Bronchial epithelial cell (primary cell): ENCODE measurements around the gene FAM53B. TPM values are rescaled to one million over a fixed set of nuclear protein-coding genes. Genes with fewer than 3 reads are reported as not detected.
"Not testable (repeated sequence)": the region's sequence is repeated elsewhere in the genome, so short reads cannot be mapped to it uniquely, and the experiment has no call there.

Experiments used
- DNase-seq: peaks from one replicate; pipeline ENCODE4 v3.0.0-alpha.2; 2010; ENCODE audit warnings: low read depth
- FAIRE-seq: peaks from 2 replicates; lab custom pipeline; 2011; peaks lifted over from hg19 to GRCh38; lab: Jason Lieb, UNC
- H3K27me3 ChIP-seq: 2 replicates; pipeline ENCODE4 v1.5.1; 2011; ENCODE audit warnings: low read length; ENCODE audit not compliant: control insufficient read depth, insufficient read depth
- H3K36me3 ChIP-seq: 2 replicates; pipeline ENCODE4 v1.5.1; 2011; ENCODE audit warnings: low read length; ENCODE audit not compliant: control insufficient read depth, insufficient read depth
- H3K4me3 ChIP-seq: 2 replicates; pipeline ENCODE4 v1.5.1; 2011; ENCODE audit warnings: mild to moderate bottlenecking, low read depth, low read length, control low read depth
- CTCF ChIP-seq: IDR thresholded peaks from 2 replicates; pipeline ENCODE4 v1.5.1; 2011; ENCODE audit warnings: mild to moderate bottlenecking, moderate library complexity, low read length, control low read depth, inconsistent platforms; ENCODE audit not compliant: insufficient read depth, severe bottlenecking
- total RNA-seq: library from RNA; depleted of rRNA; stranded (reverse); fragments of >200 nt; gene quantifications from 2 replicates; pipeline ENCODE4 v1.2.1, GENCODE V29; 2014

FAM53B gene
- total RNA-seq, 1 donor from 2014 or later, result 19.5 TPM

DNA sequence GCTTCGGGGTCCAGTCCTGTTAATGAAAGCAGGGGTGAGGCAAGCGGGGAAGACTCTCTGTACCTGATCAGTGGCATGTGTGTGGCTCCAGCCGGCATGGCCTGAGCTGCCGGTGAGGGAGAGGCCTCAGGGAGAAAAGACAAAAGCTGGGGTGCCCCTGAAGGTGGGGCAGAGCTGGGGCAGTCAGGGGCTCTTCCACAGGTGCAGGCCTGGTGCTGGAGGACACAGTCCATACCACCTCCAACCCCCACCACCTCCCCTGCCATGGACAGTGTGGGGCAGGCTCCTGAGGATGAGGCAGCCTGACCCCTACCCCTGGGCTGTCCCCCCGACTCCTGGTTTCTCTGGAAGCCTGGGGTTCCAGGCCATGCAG lies 153.1 kb downstream of the FAM53B start:
- no peaks in the 10 kb centered on the region for H3K27me3 ChIP-seq
- no peaks in the 10 kb centered on the region for H3K36me3 ChIP-seq
- no peak for FAIRE-seq
- no peak for DNase-seq
- no peak overlapping the region for H3K4me3 ChIP-seq
- no peak for TF ChIP-seq CTCF

DNA sequence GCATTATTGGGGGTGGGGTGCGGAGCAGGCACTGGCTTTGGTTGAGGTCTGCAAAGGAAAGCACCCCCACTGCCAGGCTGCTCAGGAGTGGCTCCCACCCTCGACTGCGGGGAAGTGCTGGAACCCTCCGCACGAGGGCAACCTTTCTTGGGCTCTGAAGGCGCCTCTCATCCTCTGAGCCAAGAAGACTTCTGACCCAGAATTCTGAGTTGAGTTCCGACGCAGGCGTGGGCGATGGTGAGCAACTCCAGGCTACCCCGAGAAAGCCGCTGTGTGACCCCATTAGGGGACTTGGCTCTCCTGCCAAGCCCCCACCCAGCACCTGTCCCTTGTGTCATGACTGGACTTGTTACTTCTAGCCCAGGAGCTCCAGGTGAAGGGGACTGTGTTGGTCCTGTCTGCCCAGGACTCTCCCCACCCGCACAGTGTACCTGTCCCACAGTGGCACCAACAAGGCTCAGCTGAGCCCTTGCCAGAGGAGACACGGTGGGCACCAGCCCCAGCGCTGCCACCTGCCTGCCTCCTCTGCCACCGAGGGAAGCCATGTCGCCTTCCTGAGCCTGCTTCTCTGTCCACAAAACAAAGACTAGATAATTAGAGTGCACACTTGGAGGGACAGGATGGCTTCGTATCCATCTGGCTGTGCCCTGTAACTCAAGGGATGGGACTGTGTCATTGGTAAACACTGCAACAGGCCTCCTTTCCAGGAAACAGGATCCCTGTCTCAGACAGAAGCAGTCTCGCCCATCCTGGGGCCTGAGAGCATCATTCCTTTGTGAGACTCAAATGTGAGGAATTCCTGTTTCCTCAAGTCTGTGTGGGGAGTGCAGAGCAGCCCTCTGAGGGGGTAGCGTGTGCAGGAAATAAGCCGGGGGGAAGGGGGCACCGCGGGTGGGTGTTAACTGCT lies 153.7 kb downstream of the FAM53B start:
- DNase-seq, result peak; percentile 20
- no peak for FAIRE-seq
- H3K27me3 ChIP-seq, result no peaks in the 10 kb centered on the region
- no peaks in the 10 kb centered on the region for H3K36me3 ChIP-seq
- TF ChIP-seq CTCF, result peak; percentile 37
- no peak overlapping the region for H3K4me3 ChIP-seq

GRCh38 chr10:124589491-124590041 lies 154.6 kb downstream of the FAM53B start:
- DNase-seq (peak; percentile 35), FAIRE-seq (no peak)
- no peaks in the 10 kb centered on the region for H3K36me3 ChIP-seq
- H3K27me3 ChIP-seq, result no peaks in the 10 kb centered on the region
- TF ChIP-seq CTCF, result no peak
- no peak overlapping the region for H3K4me3 ChIP-seq

DNA sequence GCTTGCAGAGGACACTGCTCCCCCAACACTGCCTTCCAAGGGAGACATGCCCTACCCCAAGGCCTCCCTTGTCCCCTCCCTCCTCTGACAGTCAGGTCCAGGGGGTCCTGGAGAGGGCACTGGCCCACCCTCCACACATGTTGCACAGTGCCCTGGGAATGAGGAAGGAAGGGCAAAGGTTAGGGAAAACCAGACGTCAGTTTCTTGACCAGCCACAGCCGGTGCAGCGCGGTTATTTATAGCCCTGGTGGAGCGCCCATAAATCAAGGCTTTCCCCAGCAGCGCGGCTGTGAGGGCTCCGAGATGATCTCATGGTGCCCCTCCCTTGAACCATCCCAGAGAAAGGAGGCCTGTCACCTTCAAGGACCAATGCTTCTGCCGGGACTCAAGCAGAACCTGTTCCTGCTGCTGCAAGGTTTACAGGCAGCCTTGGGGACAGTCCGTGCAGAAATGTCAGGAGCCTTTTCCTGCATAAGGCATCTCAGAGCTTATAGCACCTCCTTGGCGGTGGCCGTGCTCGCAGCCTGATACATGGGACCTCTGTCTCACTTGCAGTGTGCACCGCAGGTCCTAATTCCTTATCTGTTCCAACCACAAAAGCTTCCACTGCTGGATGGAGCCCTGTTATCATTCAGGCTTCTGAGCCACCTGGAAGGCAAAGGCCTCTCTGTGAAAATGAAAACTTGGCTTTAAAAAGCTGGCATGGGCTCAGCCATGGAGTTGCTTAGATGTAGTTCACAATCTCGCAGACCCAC lies 155.3 kb downstream of the FAM53B start:
- no peak for TF ChIP-seq CTCF
- no peak for DNase-seq
- FAIRE-seq, result no peak
- Histone ChIP-seq H3K36me3 (no peaks in the 10 kb centered on the region), H3K4me3 (no peak overlapping the region), H3K27me3 (no peaks in the 10 kb centered on the region)

- H3K36me3 ChIP-seq, H3K27me3 ChIP-seq, DNase-seq, FAIRE-seq, H3K4me3 ChIP-seq: not testable (repeated sequence)
Measured at GRCh38 chr10:124588341-124588735, 155.8 kb downstream of the FAM53B start.

DNA sequence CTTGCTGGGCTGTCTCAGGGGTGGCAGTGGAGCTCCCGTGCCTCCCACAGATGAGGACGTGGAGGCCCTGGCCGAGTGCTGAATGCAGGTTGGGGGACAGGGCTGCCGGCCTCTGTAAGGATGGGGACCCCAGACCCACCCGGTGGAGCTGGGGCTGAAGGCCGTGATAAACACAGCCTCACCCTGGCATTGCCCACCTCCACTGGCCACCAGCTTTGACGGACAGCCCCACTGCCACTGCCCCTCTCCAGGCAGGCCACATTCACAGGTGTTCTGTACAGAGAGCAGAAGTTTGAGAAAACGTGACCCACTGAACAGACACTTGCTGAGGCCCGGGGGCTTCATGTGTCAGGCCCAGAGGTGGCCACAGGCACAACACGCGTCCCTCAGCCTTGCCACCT lies 156.4 kb downstream of the FAM53B start:
- Histone ChIP-seq H3K4me3 (no peak overlapping the region), H3K36me3 (no peaks in the 10 kb centered on the region), H3K27me3 (no peaks in the 10 kb centered on the region)
- TF ChIP-seq CTCF, result no peak
- DNase-seq (no peak), FAIRE-seq (no peak)
